Brain microvascular endothelial cell (primary cell): Measurements from ENCODE around the gene BLOC1S3.

Experiments used
- DNase-seq: peaks from one replicate; pipeline ENCODE4 v3.0.0-alpha.2; 2020
- H3K27ac ChIP-seq: fragments of 250-450 bp; sonication (Bioruptor Pico); 2 replicates; pipeline ENCODE4 v1.5.1; 2020; ENCODE audit warnings: mild to moderate bottlenecking, moderate library complexity
- H3K27me3 ChIP-seq: fragments of 250-450 bp; sonication (Bioruptor Pico); replicated peaks from 2 replicates; pipeline ENCODE4 v1.5.1; 2020; ENCODE audit warnings: mild to moderate bottlenecking
- H3K36me3 ChIP-seq: fragments of 250-450 bp; sonication (Bioruptor Pico); replicated peaks from 2 replicates; pipeline ENCODE4 v1.5.1; 2020; ENCODE audit warnings: mild to moderate bottlenecking
- H3K4me3 ChIP-seq: 2 replicates; pipeline ENCODE4 v1.5.1; 2011; ENCODE audit warnings: low read depth, mild to moderate bottlenecking, control low read depth, low read length, moderate library complexity
- in situ Hi-C: cut with HindIII; loops from 2 replicates; pipeline ENCODE4 v1.10.0; 2017; ENCODE audit warnings: low sequenced_read_pairs, low pct_ligation_motif_present
- TF ChIP-seq, protein P1 (sequence below): IDR thresholded peaks from 2 replicates; pipeline ENCODE4 v1.5.1; 2011; ENCODE audit warnings: low read depth, mild to moderate bottlenecking, moderate library complexity, low read length, control low read depth, inconsistent platforms; ENCODE audit errors: missing control alignments

The BLOC1S3 gene

GRCh38 chr19:45149129-45149528 is 29.5 kb upstream of the BLOC1S3 start:
- no peak overlapping the region for H3K4me3 ChIP-seq
- TF ChIP-seq, protein P1, sequence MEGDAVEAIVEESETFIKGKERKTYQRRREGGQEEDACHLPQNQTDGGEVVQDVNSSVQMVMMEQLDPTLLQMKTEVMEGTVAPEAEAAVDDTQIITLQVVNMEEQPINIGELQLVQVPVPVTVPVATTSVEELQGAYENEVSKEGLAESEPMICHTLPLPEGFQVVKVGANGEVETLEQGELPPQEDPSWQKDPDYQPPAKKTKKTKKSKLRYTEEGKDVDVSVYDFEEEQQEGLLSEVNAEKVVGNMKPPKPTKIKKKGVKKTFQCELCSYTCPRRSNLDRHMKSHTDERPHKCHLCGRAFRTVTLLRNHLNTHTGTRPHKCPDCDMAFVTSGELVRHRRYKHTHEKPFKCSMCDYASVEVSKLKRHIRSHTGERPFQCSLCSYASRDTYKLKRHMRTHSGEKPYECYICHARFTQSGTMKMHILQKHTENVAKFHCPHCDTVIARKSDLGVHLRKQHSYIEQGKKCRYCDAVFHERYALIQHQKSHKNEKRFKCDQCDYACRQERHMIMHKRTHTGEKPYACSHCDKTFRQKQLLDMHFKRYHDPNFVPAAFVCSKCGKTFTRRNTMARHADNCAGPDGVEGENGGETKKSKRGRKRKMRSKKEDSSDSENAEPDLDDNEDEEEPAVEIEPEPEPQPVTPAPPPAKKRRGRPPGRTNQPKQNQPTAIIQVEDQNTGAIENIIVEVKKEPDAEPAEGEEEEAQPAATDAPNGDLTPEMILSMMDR, result no peak
- peaks cover 10% of the 10 kb centered on the region for H3K27me3 ChIP-seq
- no peak overlapping the region for H3K27ac ChIP-seq
- in situ Hi-C loops, result no loop called here
- H3K36me3 ChIP-seq, result peaks cover 8% of the 10 kb centered on the region
- DNase-seq, result no peak

DNA sequence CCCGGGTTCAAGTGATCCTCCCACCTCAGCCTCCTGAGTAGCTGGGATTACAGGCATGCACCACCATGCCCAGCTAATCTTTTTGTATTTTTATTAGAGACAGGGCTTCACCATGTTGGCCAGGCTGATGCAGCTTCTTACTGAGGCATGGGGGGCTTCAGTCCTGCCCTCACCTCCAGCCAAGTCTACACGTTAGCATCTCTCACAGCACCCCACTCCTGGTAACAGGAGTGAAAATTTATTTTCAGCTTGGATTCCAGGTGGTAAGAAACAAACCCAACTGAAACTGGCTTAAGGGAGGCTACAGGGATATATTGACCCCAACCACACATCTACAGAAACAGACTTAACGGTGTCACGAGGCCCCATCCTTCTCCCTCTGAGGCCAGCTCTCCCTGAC is 28.4 kb upstream of the BLOC1S3 start:
- TF ChIP-seq, protein P1, result no peak
- peaks cover 4% of the 10 kb centered on the region for H3K36me3 ChIP-seq
- in situ Hi-C loops, result no loop called here
- peaks cover 10% of the 10 kb centered on the region for H3K27me3 ChIP-seq
- DNase-seq, result no peak
- no peak overlapping the region for H3K4me3 ChIP-seq
- H3K27ac ChIP-seq, result no peak overlapping the region

DNA sequence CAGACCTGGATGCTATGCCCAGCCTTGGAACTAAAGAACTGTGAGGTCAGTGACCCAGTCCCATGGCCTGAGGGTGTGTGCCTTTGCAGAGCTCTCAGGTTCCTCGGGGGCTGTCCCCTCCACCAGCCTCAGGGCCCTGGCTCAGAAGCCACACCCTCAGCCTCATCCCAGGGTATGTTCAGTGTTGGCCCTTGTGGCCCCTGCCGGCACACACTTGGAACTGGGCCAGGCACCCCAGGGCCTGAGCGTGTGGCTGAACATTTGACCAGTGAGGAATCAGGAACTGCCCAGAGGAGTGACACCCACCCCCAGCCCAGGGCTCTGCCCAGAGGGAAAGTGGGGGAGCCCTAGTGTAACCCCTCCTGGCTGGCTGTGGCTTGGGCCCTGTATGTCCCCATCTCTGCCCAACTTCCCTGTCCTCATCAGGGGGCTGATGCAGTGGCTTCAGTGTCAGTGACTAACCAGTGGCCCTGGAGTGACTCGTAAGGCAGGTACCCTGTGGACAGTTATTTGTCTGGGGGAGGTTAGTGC is 27.8 kb upstream of the BLOC1S3 start:
- Histone ChIP-seq H3K4me3 (no peak overlapping the region), H3K36me3 (no peaks in the 10 kb centered on the region), H3K27ac (no peak overlapping the region), H3K27me3 (peaks cover 10% of the 10 kb centered on the region)
- in situ Hi-C loops, result no loop called here
- DNase-seq, result no peak
- TF ChIP-seq, protein P1, result no peak

DNA sequence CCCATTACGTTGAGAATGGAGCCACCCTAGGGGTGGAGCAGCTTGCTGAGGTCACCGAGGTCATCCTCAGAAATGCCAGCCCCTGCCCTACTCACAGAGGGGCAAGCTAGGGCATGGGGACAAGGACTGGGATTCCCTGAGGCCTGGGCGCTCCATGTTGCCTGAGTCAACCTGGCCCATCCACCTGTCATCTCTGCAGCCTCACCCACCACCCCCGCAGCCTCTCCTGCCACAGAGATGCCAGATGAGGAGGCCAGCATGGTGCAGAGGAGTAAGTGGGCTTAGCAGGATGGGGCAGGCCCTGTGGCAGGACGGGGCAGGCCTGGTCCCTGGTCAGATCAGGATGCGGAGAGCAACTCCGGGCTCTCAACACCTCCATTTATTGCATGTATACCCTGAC is 27.3 kb upstream of the BLOC1S3 start:
- DNase-seq, result no peak
- peaks cover 10% of the 10 kb centered on the region for H3K27me3 ChIP-seq
- in situ Hi-C loops, result no loop called here
- no peak overlapping the region for H3K27ac ChIP-seq
- TF ChIP-seq, protein P1, result no peak
- no peak overlapping the region for H3K4me3 ChIP-seq
- no peaks in the 10 kb centered on the region for H3K36me3 ChIP-seq

- in situ Hi-C loops, result no loop called here
- Histone ChIP-seq H3K27ac (no peak overlapping the region), H3K36me3 (no peaks in the 10 kb centered on the region), H3K27me3 (peaks cover 10% of the 10 kb centered on the region), H3K4me3 (no peak overlapping the region)
- TF ChIP-seq, protein P1, result no peak
- no peak for DNase-seq
Measured at GRCh38 chr19:45151821-45152503, 26.6 kb upstream of the BLOC1S3 start.
